GM18520 (cell line): Measurements from ENCODE around the gene CDH6.
A peak's percentile ranks its signal among the peaks of the same experiment; 100 is the strongest.

Source experiments
- ATAC-seq: cut with Tn5 transposase; IDR thresholded peaks from one replicate; pipeline ENCODE4 v1.9.1; 2021; ENCODE audit not compliant: unreplicated experiment

CDH6 gene

GRCh38 chr5:31244921-31245320 is 51.4 kb downstream of the CDH6 start:
- no peak for ATAC-seq

GRCh38 chr5:31247381-31247780 is 53.9 kb downstream of the CDH6 start:
- ATAC-seq, result no peak

- ATAC-seq, result no peak
Measured at GRCh38 chr5:31250201-31250600, 56.7 kb downstream of the CDH6 start.

- no peak for ATAC-seq
Measured at GRCh38 chr5:31251032-31251431, 57.5 kb downstream of the CDH6 start.

GRCh38 chr5:31255041-31255440 is 61.6 kb downstream of the CDH6 start:
- ATAC-seq, result no peak

GRCh38 chr5:31268256-31268655 is 74.8 kb downstream of the CDH6 start:
- no peak for ATAC-seq

- ATAC-seq, result no peak
Measured at GRCh38 chr5:31268686-31269085, 75.2 kb downstream of the CDH6 start.

- ATAC-seq, result no peak
Measured at GRCh38 chr5:31269259-31269658, 75.8 kb downstream of the CDH6 start.

- no peak for ATAC-seq
Measured at GRCh38 chr5:31270396-31270795, 76.9 kb downstream of the CDH6 start.

GRCh38 chr5:31271567-31271966 is 78.1 kb downstream of the CDH6 start:
- ATAC-seq, result no peak

- no peak for ATAC-seq
Measured at GRCh38 chr5:31273161-31273560, 79.7 kb downstream of the CDH6 start.

- peak; percentile 68 for ATAC-seq
Measured at GRCh38 chr5:31273631-31274378, 80.3 kb downstream of the CDH6 start.

- no peak for ATAC-seq
Measured at GRCh38 chr5:31280210-31280609, 86.7 kb downstream of the CDH6 start.

- no peak for ATAC-seq
Measured at GRCh38 chr5:31283326-31283725, 89.8 kb downstream of the CDH6 start.

GRCh38 chr5:31285025-31285424 is 91.5 kb downstream of the CDH6 start:
- ATAC-seq, result no peak

GRCh38 chr5:31287985-31288384 is 94.5 kb downstream of the CDH6 start:
- ATAC-seq, result no peak

GRCh38 chr5:31289429-31289828 is 95.9 kb downstream of the CDH6 start:
- ATAC-seq, result no peak

- no peak for ATAC-seq
Measured at GRCh38 chr5:31291323-31291854, 97.9 kb downstream of the CDH6 start.

- ATAC-seq, result no peak
Measured at GRCh38 chr5:31300501-31300900, 107.0 kb downstream of the CDH6 start.

GRCh38 chr5:31301833-31302232 is 108.3 kb downstream of the CDH6 start:
- ATAC-seq, result no peak

- no peak for ATAC-seq
Measured at GRCh38 chr5:31303688-31304087, 110.2 kb downstream of the CDH6 start.

- ATAC-seq, result no peak
Measured at GRCh38 chr5:31317665-31318064, 124.2 kb downstream of the CDH6 start.

GRCh38 chr5:31319335-31319734 is 125.8 kb downstream of the CDH6 start:
- ATAC-seq, result no peak
